DMS53 treated with DMSO at 0.1 percent for 48 hours (cell line): ENCODE results near the gene GPC6.

Source experiments
- DNase-seq: peaks from one replicate; lab custom pipeline; 2025; ENCODE audit not compliant: unreplicated experiment; lab: John Stamatoyannopoulos, UW

GPC6 gene

DNA sequence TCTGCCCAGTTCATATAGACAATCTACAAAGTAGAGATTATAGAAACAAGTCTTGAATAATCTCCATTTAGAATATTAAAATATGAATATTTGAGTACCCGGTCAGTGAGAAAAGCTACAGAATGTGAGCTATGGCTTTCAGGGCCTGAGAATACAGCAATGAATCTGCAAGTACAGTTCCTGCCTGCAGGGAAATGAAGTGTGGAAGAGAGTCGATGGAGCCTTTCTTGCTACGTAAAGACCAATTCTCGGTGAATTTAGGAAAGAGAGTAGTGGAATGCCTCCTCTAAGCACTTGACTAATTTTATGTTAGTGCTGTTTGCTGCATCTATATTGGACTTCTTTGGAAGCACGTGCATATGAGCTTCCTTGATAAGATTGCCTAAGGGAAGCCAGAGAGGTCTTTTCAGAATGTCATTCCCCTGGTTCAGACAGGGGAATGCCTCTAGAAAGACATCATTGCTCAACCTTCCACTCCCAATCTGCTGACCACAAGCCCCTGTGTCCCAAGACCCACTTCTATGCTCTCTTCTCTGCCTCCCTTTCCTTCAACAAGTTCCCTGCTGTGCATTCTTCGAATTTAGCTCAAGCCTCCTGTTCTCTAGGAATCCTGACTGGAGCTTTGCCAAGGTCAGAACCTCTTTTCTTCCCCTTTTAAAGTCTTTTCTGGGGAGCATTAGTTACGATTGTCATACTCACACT lies 41.9 kb downstream of the GPC6 start:
- no peak for DNase-seq

DNA sequence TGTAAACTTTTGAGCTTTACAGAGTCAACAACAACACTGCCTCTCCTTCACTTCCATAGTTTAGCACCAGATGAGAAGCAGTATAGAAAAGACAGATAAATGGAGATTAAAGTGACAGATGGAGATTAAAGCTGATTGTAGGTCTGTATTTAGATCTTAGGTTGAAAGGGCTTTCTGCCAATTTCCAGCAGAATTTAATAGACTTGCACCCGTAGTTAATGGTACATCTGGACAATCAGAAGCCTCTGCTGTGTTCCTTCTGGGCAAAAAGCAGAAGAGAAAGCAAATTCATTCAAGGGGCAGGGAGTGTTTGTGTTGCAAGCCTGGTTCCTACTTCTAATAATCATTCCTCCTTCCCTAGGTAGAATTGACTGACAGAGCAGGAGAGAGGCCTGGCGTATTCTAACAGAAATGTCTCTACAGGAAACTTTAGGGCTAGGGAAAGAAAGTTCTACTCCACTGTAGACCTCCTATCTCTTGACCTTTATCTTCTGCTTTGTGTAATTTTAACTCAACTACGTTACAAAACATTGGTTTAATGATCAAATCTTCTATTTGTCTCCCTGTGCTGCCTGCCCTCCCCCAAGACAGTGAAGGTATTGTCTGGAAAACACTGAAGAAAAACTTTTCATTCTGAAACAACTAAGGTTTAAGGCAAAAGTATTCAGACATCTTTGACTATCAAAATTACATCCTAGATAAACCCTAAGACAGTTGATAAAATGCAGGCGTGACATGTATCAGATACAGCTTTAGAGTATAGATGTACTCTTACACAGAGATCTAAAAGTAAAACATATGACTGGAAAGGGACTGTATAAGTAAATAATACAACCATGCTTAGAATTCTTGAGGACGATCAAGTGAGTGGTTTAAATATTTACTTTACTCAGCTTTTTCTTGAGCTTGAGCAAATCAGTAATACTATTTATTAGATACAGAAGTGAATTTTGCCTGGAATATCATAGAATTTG lies 44.4 kb downstream of the GPC6 start:
- DNase-seq = no peak

DNA sequence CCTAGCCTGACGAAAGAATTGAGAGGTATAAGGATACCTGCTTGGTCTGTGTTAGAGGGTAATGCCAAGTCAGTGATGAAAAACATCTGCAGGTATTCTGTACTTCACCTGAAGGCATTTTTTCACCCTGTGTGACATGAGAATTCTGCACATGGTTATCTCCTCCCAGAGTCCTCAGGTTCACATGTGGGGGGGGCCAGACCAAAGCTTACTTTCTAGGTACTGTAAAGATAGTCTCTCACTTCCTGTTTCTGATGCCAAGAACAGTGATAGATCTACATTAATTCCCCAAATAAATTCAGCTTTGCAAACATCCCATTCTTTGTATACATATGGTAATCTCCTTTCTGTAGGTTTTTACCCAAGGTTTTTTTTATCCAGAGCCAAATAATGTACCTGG lies 53.4 kb downstream of the GPC6 start:
- DNase-seq = no peak

DNA sequence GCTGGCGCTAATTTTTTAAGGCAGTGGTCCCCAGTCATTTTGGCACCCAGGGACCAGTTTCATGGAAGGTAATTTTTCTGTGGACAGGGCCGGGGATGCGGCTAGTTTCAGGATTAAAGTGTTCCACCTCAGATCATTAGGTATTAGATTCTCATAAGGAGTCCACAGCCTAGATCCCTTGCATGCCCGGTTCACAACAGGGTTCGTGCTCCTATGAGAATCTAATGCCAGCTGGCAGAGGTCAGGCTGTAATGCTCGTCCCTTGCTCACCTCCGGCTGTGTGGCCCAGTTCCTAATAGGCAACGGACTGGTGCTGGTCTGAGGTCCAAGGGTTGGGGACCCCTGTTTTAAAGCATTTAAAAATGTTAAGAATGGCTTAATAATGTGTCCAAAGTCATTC lies 54.1 kb downstream of the GPC6 start:
- DNase-seq = no peak

DNA sequence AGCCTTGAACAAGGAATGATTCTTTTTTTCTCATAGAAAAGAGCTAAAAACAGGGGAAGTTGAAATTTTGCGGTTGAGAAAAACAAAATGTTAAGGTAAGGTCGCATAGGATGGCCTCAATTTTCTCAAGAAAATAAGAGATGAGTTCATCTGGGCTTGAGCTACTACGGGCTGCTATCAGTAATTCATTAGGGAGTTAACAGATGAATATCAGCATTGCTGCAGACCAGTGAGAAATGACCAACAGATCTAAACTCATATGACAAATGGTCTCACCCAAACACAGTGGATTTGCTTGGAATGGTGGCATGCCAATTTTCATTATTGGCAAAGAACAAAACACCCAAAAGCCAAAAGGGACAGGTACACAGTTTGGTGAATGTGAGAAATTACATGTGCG lies 56.6 kb downstream of the GPC6 start:
- DNase-seq = no peak

DNA sequence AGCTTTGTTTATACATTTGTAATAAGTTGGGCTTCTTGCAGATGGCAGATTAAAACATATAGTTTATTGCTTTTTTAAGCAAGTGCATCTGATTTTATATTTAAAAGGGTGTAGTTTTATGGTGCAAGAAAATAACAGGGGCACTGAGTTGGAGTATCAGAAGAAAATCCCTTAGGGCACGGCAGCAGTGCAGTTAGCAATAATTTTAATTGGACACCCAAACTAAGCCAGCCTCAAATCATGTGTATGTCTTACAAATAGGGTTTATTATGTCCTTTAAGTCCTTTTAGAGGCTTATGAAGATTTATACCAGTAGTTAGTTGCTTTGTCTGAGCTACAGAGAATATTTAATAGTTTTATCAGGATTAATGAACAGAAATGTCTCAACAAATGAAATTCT lies 57.5 kb downstream of the GPC6 start:
- no peak for DNase-seq

DNA sequence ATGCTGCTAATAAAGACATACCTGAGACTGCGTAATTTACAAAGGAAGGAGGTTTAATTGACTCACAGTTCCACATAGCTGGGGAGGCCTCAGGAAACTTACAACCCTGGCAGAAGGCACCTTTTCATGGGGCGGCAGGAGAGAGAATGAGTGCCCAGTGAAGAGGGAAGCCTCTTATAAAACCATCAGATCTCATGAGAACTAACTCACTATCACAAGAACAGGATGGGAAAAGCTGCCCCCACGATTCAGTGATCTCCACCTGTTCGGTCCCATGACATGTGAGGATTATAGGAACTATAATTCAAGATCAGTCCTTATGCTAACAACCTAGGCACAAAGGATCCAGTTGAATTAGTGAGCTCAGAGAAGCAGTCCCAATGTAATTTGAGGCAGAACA lies 59.4 kb downstream of the GPC6 start:
- DNase-seq = no peak

DNA sequence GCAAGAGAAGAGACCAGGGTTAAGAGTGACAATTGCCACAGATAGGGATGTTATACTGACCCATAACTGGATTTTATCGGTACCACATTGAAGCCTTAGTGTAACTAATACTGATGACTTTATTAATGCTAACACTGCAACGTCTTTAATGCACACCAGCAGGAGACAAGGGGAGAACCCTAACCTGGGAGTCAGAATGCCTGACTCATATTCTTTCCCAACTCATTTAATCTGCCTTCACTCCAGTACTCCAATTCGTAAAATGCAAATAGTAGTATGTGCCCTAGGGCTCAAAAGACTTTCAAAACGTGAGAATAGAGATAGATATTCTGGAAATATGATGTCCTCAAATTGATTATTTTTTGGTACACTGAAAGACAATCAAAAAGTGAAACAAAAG lies 62.4 kb downstream of the GPC6 start:
- no peak for DNase-seq

DNA sequence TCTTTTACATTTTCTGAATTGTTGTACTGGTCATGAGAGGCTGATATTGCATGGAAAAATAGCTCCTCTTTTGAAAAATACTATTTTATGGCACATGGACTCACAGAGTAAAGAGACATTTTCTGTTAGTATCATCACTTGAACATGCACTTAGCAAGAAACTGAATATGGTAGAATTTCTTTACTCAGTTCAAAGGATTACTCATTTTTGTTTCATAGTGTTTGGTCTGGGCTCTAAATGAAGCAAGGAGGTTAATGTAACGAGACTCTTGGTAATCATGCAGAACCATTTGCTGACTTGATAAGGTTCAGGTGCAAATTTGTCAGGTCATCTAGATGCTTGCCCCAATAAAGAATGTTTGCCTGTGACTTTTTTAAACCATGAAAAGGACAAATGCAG lies 63.2 kb downstream of the GPC6 start:
- DNase-seq = no peak

DNA sequence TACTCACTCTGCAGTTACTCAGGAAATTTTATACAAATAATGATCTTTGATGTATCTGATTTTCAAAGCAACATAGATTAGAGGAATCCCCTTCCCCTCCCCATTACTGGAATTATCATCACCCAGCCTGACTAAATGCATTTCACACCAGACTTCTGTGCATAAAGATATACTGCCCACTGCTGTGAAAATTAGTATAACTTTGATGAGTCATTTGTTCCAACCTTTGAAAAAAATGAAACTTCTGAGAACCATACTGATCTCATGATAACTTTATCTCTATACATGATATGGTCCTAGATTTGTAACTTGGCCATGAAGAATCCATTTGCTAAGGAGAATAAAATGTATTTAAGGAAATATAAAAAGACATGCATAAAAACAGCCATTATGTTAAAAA lies 63.9 kb downstream of the GPC6 start:
- DNase-seq = no peak

DNA sequence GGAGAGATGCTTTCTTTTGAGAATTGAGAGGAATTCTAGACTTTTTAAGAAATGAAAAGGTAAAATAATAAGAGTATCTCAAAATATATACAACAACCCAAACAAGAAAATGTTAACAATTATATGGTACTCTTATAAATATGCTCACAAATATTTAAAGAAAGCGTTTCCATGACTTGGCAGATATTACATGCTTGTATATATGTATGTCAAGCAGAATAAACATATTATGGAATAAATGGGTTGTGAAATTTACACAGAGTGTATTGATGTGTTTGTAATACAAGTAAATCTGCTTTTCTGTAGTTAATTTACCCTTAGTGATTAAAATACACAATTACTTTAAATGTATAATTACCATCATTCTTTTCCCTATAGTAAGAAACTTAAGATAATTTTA lies 65.8 kb downstream of the GPC6 start:
- no peak for DNase-seq

DNA sequence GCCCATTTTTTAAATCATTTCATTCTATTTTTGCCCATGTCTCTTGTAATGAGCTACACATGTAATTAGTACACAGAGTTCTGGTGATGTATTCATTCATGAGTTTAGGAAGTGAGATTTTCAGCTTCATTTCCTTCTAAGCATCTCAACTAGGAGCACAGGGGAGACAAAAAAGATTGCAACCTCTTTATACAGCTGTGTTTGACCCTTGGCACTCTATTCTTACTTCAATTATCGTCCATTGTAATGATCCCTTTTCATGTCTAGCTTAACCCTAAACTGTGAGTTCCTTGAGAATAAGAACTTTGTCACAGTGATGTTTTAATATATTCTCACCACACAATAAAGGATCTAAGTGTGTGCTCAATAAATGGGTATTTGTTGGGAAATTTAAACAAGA lies 67.1 kb downstream of the GPC6 start:
- no peak for DNase-seq

DNA sequence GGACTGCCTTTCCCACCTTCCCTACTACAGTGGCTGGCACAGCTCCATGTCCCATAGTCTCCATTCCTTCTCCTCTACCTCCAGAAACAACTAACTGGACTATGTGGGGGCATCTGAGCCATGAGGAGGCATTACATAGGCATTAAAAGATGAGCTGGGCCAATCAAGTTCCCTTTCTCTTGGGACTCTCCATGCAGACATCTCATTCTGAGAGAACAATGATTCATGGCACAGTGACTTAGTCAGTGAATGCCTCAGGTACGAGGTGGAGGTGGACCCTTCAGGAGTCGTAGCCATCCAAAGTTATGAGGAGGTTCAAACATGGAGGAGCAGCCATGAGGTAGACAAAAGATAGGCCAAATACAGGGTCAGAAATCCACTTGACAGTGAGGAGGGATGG lies 70.0 kb downstream of the GPC6 start:
- DNase-seq = no peak

DNA sequence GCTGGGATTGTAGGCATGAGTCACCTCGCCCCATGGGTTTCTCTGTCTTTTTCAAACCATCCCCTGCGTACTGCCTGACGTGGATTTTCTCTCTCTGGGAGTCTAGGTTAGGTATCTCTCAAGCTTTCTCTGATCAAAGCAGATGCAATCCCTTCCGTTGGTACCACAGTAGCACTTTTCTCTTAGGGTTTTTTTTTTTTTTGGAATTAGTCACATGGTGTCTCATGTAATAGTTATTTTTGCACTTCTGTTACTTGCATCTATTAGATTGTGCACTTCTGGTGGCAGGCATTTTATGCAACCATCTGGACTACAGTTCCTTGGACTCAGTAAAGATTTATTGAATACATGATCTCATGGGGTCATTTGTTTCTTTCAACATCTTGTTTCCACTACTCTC lies 72.1 kb downstream of the GPC6 start:
- no peak for DNase-seq

DNA sequence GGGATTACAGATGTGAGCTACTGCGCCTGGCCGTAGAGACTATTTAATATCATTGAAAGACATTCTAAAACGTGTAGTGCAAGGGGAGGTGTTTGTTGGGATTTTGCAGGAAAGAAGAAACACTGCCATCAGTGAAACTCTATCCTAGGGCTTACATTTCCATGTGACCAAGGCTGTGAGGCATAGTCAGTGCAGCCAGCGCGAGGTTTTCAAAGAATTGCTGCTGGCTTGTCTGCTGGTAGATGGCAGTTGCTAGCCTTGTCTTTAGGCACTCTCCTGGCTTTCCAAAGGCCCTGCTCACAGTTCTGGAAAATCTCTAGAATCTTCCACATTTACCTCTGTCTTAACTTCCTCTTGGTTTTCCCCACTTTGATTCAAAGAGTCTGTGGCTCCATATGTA lies 77.5 kb downstream of the GPC6 start:
- DNase-seq = no peak

DNA sequence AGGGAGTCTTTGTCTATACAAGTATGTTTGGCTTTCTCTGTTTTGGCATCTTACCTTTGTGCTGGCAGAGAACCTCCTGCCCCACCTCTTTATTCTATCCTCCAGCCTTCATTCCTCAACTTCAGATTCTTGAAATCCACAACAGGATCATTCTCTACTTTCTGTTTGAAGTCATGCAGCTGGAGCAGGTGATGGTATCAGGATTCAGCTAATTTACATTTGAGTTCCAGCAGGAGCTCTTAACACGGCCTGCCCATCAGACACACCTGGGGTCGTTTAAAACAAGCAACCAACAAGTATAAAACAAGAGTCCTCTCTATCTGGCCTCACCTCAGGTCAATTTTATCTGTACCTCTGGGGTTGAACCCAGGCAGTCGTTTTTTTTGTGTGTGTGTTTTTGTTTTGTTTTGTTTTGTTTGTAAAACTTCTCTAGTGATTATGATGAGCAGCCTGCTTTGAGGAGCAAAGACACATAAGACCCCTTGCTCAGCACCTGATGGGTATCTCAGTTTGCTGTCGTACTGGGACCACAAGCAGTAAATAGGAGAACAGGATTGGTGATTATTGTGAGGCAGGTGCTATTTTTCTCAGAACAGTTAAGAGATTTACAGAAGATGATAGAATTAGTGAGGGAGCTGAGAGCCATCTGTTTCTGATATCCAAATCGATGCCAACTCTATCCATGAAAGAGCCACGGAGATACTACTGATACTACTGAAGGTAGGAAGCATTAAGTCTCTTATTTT lies 78.4 kb downstream of the GPC6 start:
- no peak for DNase-seq

DNA sequence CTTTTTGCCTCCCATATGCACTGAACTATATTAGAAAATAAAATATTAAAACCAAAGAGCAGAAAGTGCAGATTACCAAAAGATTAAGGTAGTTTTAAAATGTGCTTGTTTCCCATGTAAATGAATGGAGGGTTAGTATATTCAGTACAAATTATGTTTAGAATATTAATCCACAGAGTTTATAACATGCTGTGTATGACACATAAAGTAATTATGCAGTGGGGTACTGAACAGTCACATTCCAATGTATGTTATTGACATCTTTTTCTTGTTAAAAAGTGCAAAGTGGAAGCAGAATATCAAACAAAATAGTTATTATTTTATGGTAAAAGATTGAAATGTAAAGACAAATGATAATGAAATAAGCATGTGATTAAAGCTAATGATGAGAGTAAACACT lies 79.3 kb downstream of the GPC6 start:
- no peak for DNase-seq

DNA sequence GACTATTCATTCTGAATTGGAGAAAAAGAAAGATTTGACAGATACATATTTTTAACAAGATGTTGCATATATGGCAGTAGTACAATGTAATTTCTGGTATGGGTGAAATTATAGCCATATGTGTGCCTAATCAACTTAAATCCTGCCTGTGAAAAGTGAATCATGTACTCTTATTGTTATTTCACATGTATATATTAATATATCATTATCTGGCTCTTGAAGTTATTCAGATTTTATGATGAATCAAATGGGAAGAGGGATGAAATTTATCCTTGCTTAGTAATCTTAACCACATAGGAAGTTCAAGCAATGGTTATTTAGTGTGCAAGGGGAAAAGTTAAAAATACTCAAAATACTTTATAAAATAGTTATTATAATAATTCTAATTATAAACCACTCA lies 80.5 kb downstream of the GPC6 start:
- no peak for DNase-seq

DNA sequence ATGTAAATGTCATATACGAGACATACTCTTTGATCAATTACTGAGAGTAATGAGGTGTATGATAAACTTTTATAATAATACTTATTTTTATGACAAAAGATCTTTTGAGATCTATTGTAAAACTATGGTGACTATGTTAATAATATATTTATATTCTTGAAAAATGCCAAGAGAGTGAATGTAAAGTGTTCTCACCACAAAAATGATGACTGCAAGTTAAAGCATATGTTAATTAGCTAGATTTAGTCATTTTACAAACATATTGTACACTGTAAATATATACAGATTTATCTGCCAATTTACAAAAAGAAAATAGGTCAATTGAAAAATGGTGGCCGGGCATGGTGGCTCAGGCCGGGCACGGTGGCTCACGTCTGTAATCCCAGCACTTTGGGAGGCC lies 81.0 kb downstream of the GPC6 start:
- DNase-seq = no peak

DNA sequence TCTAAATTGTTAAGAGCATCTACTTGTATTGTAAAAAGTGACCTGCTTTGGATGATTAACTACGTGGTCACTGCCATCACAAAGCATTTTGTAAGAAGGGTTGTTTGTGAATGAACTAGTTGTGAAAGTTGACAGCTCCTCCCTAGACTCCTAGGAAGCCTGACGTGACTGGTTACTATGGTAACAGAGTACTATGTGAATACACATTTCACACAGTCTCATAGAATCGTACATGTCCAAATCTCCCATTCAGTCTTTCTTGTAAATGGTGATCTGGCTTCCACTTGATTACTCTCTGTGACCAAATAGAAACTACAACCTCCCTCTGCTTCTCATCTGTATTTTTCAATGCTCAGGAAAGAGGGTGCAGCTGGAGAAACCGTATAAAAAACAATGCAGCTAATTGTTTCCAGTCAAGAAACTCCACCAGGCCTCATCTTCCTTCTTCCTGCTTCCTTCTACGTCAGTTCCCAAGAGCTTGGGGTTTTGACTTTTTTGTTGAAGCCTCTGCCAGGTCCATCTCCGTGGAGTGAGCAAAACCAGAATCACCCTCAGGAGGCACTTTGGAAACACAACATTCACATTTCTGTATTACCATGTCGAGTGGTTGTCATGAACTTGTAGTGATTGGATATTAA lies 83.4 kb downstream of the GPC6 start:
- DNase-seq = no peak

DNA sequence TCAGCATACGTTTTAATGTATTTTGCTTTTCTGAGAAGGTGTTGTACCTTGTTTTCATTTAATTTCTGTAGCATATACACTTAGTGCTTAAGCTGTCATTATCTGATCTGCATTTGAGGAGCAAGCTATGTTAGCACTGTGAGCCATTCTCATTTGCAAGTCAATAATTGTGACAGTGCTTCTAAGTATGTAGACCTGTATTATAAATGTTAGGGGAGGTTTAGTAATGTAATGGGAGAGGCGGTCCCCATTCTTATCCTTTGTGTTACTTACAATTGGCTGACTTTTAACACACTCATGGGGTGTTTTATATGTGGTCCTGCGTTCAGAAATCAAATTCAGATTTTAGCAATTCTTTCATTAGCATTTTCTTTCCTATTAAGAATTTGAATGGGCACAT lies 90.2 kb downstream of the GPC6 start:
- no peak for DNase-seq
